ENCODE measurements around the gene PNPLA1.

PNPLA1 gene

DNA sequence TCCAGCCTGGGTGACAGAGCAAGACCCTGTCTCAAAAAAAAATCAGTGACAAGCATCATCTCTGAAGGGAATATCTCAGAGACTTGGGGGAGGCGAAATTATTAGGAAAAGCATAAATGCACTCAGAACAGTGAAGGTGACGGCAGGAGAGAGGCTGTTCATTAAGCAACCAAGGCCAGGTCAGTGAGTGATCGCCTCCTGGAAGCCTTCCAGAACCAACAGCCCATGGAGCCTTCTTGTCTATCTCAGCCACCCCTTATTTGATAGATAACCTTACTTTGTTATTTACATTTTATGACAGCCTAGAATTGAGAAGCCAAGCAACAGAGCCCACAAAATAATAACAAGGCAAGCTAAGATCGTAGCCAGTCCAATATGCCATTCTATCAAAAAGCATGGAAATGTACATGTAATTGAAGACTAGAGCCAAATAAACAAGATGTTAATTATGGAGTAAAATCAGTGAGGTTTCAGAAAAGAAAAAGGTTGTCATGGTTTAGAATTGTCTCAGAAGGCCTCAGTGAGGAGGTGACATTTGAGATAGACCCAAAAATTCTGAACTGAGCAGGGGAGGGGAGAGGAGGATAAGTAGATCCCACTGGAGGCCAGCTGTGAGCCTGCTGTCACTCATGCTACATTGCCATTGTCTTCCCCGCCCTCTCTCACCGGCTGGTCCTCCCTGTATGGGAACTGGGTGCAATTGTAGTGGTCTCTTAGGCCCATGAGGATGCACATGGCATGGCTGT is 49.0 kb downstream of the PNPLA1 start:
- DNase-seq, result no peak

- DNase-seq, result no peak
Observed at GRCh38 chr6:36319436-36319762, 49.5 kb downstream of the PNPLA1 start.

GRCh38 chr6:36319821-36320220 is 50.0 kb downstream of the PNPLA1 start:
- DNase-seq, result no peak

GRCh38 chr6:36320475-36320874 is 50.6 kb downstream of the PNPLA1 start:
- no peak for DNase-seq

- no peak for DNase-seq
Observed at GRCh38 chr6:36322591-36322990, 52.7 kb downstream of the PNPLA1 start.

- no peak for DNase-seq
Observed at GRCh38 chr6:36323062-36323461, 53.2 kb downstream of the PNPLA1 start.

GRCh38 chr6:36324191-36324590 is 54.3 kb downstream of the PNPLA1 start:
- no peak for DNase-seq

DNA sequence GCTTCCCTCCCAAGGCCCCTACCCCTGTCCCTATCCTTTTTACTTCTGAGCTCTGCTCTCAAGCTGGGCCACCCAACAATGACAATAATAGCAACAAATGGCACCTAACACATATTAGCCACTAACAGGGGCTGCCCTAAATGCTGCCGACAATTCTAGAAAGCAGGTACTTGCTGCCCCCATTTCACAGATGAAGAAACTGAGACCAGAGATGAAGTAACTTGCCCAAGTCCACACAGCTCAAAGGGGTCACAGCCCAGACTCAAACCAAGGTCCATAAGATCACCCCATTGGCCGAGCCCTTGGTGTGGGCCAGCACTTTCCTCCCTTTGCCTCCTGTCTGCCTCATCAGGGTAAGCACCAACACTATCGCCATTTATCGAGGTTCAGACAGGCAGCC is 54.9 kb downstream of the PNPLA1 start:
- no peak for DNase-seq

DNA sequence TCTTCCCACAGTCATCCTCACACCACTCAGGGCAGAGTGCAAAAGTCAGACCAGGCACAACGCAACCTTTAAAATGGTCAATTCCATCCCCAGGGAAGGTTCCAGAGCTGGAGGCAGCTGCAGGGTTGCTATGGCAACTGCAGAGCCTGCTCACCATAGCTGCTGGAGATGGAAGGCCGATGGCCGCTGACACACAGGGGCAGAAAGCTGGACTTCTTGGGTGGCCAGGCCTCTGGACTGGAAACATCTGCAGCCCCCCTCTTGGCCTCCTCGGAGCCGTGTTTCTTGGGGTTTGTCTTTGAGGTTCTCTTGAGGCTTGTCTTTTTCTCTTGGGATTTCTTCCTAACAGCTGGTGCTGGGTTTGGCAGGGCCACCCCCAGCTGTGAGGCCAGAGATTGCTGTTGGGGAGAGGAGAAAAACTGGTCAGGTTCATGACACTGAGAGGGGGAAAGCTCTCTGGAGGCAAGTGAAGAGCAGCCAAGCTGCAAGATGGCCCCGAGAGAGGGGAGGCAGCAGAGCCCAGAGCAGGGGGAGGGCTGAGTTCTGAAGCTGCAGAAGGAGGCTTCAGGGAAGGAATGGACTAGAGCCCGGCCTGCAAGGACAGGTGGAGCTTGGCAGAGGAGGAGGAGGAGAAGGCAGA is 56.6 kb downstream of the PNPLA1 start:
- DNase-seq, result no peak

- no peak for DNase-seq
Observed at GRCh38 chr6:36327226-36327918, 57.5 kb downstream of the PNPLA1 start.

- DNase-seq, result no peak
Observed at GRCh38 chr6:36327919-36328236, 58.0 kb downstream of the PNPLA1 start.

DNA sequence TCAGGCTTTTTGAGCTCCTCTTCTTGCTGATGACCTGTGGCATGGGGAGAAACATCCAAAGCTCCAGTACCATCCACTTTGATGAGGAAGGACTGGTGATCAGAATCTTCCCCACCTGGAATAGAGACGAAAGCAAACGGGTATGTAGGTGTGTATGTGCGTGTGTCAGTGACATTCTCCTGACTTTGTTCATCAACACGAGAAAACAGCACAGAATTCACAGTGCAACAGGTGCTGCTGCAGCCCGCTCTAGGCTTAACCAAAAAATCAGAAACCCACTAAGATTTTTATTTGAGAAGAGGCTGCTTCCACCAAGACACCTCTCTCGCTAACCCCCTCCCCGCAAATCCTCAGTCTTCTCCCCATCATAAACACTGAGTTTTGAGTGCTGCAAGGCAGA is 58.7 kb downstream of the PNPLA1 start:
- DNase-seq, result no peak

DNA sequence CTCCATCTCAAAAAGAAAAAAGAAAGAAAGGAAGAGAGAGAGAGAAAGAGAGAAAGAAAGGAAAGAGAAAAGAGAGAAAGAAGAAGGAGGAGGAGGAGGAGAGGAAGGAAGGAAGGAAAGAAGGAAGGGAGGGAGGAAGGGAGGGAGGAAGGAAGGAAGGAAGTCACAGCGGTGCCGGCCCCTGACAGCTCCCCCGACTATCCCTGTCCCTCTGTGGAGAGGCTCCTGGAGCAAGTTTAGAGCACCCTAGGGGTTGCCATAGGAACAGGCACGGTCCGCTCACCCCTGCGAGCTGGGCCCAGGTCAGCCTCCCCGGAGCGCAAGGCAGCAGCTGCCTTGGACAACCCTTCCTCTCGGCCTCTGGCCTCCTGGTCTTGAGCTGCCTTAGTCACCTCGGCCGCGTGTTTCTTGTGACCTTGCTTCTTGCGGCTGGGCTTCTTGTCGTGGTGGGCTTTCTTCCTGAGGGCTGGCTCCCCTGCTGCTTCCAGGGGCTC is 60.0 kb downstream of the PNPLA1 start:
- no peak for DNase-seq

DNA sequence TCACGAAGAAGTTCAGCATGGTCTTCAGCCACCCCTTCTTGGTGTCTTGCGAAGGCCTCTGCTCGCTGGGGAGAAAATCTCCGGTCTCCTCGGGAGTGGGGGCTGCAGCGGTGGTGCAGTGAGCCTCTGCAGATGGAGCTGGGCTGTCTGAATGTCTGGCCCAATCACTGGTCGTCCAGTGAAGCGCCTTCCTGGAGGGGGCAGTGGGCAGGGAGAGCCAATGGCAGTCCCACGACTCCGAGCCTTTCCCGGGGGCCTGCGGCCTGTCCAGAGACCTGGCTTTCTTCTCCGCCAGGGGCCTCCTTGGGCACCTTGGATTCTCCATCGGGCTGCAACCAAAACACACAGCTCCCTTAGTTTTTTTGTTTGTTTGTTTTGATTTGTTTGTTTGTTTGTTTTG is 60.5 kb downstream of the PNPLA1 start:
- no peak for DNase-seq

DNA sequence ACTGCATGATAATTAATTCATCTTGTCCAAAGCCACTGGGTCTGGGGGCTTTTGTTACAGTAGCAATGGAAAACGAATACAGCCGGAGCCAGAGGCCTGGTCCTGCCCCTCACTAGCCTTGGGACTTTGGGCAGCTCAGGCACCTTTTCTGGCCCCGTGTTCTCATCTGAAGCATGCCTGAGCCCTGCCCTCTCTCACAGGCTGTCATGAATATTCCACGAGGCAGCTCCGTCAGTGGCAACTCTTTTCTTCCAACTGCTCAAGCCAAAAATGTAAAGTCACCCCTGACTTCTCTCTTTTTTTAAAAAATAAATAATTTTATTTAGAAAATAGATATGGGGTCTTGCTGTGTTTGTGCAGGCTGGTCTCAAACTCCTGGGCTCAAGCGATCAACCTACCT is 61.5 kb downstream of the PNPLA1 start:
- no peak for DNase-seq

DNA sequence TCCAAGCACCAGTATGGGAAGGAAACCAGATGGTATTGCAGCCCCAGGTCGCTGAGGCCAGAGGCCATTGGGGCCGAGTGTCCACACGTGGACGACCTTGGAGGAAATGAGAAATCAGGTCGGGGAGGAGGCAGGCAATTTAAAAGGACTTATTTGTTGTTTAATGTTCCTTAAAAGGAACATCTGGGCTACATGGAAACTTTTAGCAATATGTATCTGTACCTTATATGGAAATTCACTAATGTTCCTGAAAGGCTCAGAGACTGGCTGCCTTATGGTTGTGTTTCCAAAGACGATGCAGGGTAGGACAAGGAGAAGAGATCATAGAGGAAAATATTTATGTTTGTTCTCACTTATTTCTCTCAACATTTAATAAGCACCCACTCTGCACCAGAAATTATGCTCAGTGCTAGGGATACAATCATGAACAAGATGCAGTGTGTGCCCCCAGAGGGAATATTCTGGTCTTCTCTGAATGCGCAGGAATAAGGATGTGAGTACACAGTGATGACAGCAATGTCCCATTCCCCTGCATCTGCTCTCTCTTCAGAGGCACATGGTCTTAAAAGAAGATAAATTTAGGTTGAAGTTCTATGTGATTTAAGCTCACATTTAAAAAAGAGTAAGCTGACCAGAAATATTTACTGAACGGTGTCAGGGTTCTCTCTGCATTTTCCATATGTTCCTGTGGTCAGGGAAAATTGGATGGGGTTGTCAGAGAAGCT is 63.5 kb downstream of the PNPLA1 start:
- DNase-seq, result no peak

GRCh38 chr6:36333931-36334725 is 64.3 kb downstream of the PNPLA1 start:
- DNase-seq, result no peak

DNA sequence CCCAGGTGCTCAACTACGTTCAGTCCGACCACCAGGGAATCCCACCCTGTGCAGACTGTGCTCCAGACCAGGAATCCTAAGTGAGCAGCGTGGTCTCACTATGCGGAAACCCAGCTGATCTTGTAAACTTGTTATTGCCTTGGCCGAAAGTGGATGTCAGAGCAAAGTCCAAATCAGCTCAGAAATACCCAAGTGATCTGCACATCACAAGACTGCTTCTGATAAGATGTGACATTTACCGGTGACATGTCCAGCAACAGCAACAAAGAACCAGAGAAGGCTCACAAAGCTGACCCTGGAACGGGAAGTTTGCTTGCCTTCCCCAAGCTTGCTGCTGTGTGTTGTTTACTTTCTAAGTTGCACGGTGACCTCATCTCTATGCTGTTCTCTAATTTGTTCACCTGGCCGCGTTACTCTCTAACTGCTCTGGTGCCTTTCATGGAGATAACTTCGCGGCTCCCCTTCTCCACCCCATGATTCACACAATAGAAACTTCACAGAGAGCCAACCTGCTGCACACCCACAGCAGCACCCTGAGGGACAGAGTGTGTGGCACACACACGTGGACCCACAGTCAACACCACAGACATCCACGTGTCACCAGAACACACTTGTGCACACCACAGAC is 65.1 kb downstream of the PNPLA1 start:
- no peak for DNase-seq

- no peak for DNase-seq
Observed at GRCh38 chr6:36335465-36336207, 65.8 kb downstream of the PNPLA1 start.

- DNase-seq, result no peak
Observed at GRCh38 chr6:36336208-36336710, 66.4 kb downstream of the PNPLA1 start.

DNA sequence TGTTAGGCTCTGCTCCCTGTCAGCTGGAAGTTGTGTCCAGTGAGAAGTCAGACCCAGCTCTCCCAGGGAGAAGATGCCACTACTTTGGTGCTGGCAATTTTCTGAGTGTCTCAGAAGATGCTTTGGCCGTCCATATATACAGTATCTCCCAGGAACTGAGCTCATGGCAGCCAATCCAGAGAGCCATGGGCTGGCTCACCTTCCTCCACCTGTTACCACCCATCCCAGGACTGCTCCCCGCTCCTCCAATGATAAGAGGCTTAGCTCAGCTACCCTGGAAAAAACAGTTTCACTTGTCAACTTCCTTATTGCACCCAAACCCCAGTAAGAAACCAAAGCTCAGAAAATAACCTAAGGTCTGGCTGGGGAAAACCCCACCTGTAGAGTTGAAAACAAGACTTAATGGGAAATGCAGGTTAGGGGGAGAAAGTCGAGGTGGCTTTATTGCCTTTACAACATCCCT is 67.0 kb downstream of the PNPLA1 start, which contains the start of gene BNIP5:
Gene BNIP5 (minus strand): TSS at position 110 of the 463 bp plus-strand sequence. CDS start 6,198 bp downstream, outside the sequence.
- no peak for DNase-seq

Measured in fibroblast of skin of right quadriceps (primary cell).